ENCODE measurements around the gene RAD51B. TPM values are rescaled to one million over a fixed set of nuclear protein-coding genes. Genes with fewer than 3 reads are reported as not detected.

Gene RAD51B
- total RNA-seq, 1 donor from 2014 or later = 28.5 TPM

DNA sequence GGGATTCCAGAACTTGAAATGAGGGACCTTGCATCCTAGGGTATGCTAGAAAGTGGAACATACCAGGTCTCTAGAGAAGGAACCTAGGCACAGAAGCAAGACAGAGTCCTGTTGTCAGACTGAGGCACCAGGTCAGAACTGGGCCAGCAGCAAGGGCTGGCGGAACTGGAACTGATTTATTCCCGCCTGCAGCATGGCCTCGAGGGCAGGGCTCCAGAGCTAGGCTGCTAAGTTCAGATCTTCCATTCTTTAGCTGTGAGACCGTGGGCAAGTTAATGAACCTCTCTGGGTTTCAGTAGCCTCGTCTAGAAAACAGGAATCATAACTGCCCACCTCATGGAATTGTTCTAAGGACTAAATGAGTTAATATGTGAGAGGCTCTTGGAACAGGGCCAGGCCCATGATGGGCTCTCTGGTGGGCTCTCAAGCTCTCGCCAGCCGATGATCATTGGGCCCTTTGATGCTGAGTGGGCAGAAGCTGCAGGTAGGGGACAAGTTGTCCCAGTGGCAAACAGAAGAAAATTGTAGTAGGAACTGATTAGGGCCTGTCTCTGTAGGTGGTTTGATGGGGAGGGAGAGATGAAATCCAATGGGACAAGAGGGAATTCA is 773.5 kb downstream of the RAD51B start:
- peaks cover 81% of the 10 kb centered on the region for H3K4me1 ChIP-seq
- TF ChIP-seq POLR2AphosphoS5 (IDR thresholded peaks at IDR 0.05; ENCODE audit: insufficient read depth in 1 of 2, low read depth in 1 of 2) (no peak), POLR2A (IDR thresholded peaks at IDR 0.05) (no peak)
- TF ChIP-seq, protein P1, sequence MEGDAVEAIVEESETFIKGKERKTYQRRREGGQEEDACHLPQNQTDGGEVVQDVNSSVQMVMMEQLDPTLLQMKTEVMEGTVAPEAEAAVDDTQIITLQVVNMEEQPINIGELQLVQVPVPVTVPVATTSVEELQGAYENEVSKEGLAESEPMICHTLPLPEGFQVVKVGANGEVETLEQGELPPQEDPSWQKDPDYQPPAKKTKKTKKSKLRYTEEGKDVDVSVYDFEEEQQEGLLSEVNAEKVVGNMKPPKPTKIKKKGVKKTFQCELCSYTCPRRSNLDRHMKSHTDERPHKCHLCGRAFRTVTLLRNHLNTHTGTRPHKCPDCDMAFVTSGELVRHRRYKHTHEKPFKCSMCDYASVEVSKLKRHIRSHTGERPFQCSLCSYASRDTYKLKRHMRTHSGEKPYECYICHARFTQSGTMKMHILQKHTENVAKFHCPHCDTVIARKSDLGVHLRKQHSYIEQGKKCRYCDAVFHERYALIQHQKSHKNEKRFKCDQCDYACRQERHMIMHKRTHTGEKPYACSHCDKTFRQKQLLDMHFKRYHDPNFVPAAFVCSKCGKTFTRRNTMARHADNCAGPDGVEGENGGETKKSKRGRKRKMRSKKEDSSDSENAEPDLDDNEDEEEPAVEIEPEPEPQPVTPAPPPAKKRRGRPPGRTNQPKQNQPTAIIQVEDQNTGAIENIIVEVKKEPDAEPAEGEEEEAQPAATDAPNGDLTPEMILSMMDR (IDR thresholded peaks at IDR 0.05) = no peak
- intact Hi-C loops (cut with DNase I) = no loop called here
- no peaks in the 10 kb centered on the region for H3K36me3 ChIP-seq
- H3K9me3 ChIP-seq = no peaks in the 10 kb centered on the region
- no peak overlapping the region for H3K4me3 ChIP-seq
- no peaks in the 10 kb centered on the region for H3K27me3 ChIP-seq
- no peak for DNase-seq (ENCODE audit: extremely low spot score in 2 of 2)
- H3K27ac ChIP-seq = peak overlapping the region; percentile 90

DNA sequence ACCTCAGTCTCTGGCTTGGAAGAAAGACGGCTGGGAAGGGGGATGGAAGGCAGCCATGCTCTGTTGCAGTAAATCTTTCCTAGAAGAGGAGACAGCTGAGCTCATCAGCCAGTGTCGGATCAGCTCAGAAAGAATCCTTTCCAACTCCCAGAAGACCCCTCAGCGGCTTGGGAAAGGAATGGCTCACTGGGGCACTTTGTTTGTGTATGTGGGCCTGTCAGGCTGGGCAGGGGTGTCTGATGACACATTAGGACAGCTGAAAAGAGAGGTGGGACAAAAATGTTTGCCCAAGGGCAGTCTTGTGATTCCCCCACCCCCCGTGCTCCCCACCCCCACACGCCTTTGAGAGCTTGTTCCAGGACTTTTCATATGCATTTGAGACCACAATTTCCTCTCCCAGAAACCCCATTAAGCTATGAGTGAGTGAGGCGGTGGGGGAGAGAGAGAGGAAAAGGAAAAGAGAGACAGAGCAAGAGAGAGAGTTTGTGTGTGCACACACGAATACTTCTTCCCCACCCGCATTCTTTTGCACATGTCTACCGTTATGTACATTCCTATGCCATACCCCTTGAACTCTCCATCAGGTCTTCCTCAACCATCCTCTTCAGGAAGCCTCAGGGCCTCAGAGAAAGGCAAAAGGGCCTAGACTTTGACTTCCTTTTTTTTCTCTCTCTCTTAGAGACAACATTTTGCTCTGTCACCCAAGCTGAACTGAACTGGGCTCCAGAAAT is 774.4 kb downstream of the RAD51B start:
- intact Hi-C loops (cut with DNase I) = no loop called here
- TF ChIP-seq, protein P1 (IDR thresholded peaks at IDR 0.05) = no peak
- TF ChIP-seq POLR2A (IDR thresholded peaks at IDR 0.05) (no peak), POLR2AphosphoS5 (IDR thresholded peaks at IDR 0.05; ENCODE audit: insufficient read depth in 1 of 2, low read depth in 1 of 2) (no peak)
- no peak for DNase-seq (ENCODE audit: extremely low spot score in 2 of 2)
- Histone ChIP-seq H3K4me1 (peaks cover 83% of the 10 kb centered on the region), H3K27me3 (no peaks in the 10 kb centered on the region), H3K36me3 (no peaks in the 10 kb centered on the region), H3K27ac (peak overlapping the region; percentile 90), H3K4me3 (no peak overlapping the region), H3K9me3 (no peaks in the 10 kb centered on the region)

DNA sequence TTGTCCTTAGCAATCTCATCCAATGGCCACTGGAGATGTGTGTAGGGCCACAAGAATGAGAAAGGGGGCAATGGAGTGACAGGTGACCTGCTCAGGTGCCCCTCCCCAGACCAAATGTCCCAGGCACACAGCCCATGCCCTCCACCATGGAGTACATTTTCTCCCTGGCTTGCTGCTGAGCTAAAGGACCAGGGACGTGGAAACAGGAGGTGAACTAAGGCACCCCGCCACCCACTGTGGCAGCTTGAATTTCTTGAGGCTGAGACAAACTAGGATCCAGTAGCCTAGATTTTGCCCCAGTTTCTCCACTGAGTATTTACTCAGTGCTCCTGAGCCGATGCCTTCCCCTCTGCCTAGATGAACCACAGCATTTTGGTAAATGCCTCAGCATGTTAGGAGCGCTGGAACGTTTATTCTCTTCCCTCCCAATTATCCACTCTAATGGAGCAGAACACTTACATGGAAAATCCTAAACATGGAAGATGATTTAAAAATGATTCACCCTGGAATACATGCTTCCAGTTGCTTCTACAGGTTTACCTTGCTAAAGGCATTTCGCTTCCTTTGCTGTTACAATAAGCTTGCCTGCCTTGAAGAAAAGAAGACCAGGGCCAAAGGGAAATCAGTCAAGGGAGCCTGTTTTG is 775.3 kb downstream of the RAD51B start:
- Histone ChIP-seq H3K27me3 (no peaks in the 10 kb centered on the region), H3K4me3 (no peak overlapping the region), H3K36me3 (no peaks in the 10 kb centered on the region), H3K9me3 (no peaks in the 10 kb centered on the region), H3K4me1 (peaks cover 83% of the 10 kb centered on the region), H3K27ac (peak overlapping the region; percentile 90)
- TF ChIP-seq, protein P1 (IDR thresholded peaks at IDR 0.05) = no peak
- TF ChIP-seq POLR2AphosphoS5 (IDR thresholded peaks at IDR 0.05; ENCODE audit: insufficient read depth in 1 of 2, low read depth in 1 of 2) (no peak), POLR2A (IDR thresholded peaks at IDR 0.05) (no peak)
- intact Hi-C loops (cut with DNase I) = no loop called here
- no peak for DNase-seq (ENCODE audit: extremely low spot score in 2 of 2)

DNA sequence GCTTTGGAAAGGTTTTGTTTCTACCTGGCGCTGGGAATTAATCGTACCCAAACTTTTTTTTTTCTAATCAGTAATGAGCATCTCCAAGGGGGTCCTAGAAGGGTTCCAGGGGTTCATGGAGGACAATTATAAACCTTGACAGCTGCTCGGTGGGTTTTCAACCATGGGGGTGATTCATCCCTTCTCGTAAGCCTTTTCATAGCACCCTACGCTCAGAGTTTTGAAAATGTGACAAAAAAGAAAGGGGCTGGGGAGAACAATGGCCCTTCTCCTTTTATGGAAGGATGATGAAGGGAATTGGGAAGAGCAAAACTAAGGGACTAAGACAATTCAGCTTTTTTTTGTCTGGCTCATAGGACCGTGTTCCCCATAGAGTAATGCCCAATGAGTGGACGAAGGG is 776.6 kb downstream of the RAD51B start:
- TF ChIP-seq POLR2A (IDR thresholded peaks at IDR 0.05) (no peak), POLR2AphosphoS5 (IDR thresholded peaks at IDR 0.05; ENCODE audit: insufficient read depth in 1 of 2, low read depth in 1 of 2) (no peak)
- TF ChIP-seq, protein P1 (IDR thresholded peaks at IDR 0.05) = no peak
- no peak overlapping the region for H3K27ac ChIP-seq
- intact Hi-C loops (cut with DNase I) = no loop called here
- no peaks in the 10 kb centered on the region for H3K36me3 ChIP-seq
- H3K9me3 ChIP-seq = no peaks in the 10 kb centered on the region
- H3K4me1 ChIP-seq = peaks cover 73% of the 10 kb centered on the region
- H3K27me3 ChIP-seq = no peaks in the 10 kb centered on the region
- DNase-seq (ENCODE audit: extremely low spot score in 2 of 2) = no peak
- no peak overlapping the region for H3K4me3 ChIP-seq

Data from vagina (tissue), 2 donors.